Activated CD4-positive, alpha-beta T cell treated with anti-CD3 and anti-CD28 coated beads for 48 hours (primary cell): ENCODE data around the gene PRSS22.
A peak's percentile ranks its signal among the peaks of the same experiment; 100 is the strongest.

Experiments
- DNase-seq: peaks from one replicate; pipeline ENCODE4 v3.0.0-alpha.2; 2020

PRSS22 gene

DNA sequence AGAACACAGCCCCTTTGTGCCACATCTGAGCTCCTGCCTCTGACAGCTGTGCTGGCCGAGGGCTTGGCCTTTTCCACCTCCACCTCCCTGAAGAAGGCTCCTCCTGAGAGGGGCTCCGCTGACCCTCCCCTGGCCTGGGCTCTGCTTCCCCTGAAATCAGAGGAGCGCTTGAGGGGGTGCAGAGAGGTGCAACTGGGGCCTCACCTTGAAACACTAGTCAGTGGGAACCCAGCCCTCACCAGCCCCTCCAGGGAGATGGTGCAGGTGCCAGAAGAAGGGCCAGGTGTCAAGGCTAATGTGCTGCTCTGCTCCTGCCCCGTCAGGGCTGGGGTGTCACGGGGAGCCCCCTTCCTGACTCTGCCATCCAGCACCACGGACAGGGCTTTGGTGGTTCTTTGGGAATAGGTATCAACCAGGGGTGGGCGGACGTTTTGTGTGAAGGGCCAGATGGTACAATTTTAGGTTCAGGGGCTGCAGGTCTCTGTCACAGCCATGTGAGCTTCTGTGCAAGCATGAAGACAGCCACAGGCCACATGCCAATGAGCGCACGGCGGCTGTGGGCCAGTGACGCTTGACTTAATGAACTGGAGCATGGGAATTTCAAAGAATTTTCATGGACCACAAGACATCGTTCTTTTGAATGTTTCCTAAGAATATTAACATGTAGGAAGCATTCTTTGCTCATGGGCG is 30.0 kb downstream of the PRSS22 start:
- no peak for DNase-seq

DNA sequence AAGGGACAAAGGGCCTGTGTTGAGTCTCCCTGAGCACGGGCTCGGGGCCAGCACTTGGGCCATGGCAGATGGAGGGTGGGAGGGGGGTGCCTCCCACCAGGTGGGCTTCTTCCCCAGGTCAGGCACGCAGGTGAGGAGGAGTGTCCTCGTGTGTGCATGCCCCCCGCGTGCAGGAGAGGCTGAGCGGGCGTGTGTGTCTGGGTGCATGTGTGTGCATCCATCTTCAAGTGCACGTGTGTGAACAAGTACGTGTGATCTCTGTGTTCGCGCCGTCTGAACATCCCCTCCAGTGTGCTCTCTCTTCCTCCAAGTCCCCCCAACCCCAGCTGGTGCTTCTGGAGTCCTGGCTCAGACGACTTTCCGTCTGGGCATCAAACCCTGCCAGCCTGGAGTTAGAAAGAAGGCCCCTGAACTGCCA is 30.6 kb downstream of the PRSS22 start:
- DNase-seq = no peak

DNA sequence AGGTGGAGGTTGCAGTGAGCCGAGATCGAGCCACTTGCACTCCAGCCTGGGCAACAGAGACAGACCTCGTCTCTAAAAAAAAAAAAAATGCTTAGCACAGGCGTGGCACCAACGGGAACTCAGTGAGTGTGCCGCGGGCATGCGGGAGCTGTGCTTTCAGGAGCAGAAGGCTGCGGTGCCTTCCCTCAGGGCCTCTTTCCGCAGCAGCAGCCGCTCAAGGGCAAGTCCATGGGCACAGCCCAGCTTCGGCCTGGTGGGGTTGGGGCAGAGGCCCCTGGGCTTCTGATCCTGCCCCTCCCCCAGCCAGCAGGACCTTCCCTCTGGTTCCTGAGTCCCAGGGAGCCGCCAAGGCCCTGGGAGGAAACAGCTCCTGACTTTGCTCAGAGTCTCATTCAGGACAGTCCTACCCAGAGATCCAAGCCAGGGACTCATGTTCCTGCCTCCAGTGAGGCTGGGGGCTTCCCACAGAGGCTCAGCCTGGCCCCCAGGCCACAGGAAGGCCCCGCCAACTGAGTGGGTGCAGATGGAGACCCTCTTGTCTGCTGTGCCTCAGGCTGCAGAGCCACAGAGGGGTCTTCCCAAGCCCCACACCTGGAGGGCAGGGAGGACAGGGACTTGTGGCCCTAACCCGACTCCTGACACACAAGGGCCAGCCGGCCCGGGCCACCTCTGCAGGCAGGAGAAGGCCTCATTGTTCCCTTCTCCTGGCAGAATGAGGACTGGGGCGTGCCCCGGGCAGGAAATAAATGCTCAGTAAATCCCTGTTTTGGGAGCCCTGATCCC is 31.2 kb downstream of the PRSS22 start:
- DNase-seq = no peak

DNA sequence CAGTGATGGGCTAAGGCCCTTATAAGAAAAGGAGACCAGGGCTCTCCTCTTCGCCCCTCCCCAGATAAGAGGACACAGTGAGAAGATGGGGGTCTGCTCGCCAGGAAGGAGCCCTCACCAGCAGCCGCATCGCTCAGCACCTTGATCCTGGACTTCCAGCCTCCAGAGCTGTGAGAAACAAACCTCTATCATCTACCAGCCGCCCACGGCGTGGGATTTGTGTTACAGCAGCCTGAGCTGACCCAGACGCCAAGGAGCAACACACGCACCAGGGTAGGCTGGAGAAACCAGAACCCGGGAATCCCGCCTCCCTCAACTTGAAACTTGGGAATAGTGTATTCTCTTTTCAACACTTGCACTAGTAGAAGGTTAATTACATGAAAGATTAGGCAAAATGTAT is 32.1 kb downstream of the PRSS22 start:
- DNase-seq = no peak

DNA sequence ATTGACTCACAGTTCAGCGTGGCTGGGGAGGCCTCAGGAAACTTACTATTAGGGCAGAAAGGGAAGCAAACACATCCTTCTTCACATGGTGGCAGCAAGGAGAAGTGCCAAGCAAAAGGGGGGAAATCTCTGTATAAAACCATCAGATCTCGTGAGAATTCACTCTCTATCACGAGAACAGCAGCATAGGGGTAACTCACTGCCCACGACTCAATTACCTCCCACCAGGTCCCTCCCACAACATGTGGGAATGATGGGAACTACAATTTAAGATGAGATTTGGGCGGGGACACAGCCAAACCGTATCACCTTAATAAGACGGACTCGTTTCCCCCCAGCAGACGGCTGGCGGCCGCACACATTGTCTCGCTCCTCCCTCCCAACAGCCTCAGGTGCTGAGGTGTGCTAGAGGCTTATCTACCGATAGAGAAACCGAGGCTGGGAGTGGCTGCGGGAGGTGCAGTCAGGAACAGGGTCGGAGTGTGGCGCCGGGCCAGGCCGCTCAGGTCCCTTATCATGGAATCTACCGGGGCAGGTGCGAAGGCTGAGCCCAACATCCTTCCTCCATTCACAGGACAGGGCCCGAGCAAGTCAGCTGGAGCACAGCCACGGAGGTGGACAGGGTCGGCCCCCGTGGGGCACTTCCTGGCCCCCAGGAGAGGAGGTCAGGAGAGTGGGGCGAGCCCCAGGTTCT is 32.8 kb downstream of the PRSS22 start:
- no peak for DNase-seq

DNA sequence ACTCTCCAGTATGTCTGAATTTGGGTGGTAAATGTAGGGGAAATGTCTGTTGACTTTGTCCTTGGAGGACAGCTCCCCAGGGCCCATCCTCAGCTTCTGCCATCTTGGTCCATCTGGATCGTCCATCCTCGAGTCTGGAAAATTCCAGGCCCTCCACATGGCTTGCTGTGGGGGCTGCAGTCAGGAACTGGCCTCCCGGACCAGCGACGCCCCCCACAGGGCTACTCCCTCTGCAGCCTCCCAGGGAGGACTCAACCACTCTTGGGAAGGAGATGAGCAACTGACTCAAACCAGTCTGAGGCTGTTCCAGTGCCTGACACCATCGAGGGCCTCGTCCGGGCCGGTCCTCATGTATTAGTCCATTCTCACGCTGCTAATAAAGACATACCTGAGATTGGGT is 33.3 kb downstream of the PRSS22 start:
- no peak for DNase-seq

DNA sequence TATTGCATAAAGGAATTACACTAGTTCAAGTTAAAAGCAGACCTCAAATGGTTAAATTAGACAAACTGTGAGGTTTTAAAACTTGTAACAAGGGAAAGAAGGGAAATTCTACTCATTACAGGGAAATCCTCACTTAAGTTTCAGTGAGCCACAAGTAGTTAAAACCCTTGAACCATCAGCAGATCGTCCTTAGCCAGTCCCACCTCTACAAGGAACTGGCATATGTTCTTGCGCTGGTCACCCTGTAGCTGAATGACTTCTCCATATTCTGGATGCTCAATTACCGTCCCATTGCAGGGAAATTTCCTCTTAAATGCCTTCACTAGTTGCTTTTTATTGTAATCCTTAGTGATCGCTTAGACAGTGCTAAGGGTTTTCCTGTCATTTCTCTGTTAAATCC is 35.5 kb downstream of the PRSS22 start:
- no peak for DNase-seq

DNA sequence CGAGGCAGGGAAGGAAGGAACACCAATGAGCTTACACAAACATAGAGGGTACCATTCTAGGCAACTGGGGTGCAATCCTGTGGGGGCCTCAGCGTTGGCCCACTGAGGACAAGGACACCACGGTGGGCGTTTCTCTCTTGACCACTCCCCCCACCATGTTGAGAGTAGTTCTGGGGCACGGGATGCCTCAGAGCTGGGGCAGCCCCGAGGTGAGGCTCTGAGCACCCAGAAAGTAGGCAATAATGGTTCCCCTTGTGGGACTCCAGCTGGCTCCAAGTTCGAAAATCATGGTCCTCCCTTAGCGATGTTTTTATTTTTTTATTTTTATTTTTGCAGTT is 35.8 kb downstream of the PRSS22 start:
- no peak for DNase-seq

DNA sequence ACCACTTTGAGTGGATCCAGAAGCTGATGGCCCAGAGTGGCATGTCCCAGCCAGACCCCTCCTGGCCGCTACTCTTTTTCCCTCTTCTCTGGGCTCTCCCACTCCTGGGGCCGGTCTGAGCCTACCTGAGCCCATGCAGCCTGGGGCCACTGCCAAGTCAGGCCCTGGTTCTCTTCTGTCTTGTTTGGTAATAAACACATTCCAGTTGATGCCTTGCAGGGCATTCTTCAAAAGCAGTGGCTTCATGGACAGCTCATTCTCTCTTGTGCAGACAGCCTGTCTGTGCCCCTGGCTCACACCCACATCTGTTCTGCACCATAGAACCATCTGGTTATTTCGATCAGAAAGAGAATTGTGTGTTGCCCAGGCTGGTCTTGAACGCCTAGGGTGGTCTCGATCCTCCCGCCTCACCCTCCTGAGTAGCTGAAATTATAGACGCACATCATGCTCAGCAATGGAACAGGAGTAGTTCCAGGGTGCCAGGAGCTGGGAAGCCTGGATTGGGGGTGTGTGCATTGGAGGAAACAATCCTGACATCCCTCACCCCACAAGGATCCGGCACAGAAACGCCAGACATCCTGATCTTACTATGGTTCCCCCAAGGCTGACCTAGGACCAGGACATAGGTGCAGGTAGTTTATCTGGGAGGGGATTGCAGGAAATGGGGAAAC is 36.3 kb downstream of the PRSS22 start:
- DNase-seq = no peak

DNA sequence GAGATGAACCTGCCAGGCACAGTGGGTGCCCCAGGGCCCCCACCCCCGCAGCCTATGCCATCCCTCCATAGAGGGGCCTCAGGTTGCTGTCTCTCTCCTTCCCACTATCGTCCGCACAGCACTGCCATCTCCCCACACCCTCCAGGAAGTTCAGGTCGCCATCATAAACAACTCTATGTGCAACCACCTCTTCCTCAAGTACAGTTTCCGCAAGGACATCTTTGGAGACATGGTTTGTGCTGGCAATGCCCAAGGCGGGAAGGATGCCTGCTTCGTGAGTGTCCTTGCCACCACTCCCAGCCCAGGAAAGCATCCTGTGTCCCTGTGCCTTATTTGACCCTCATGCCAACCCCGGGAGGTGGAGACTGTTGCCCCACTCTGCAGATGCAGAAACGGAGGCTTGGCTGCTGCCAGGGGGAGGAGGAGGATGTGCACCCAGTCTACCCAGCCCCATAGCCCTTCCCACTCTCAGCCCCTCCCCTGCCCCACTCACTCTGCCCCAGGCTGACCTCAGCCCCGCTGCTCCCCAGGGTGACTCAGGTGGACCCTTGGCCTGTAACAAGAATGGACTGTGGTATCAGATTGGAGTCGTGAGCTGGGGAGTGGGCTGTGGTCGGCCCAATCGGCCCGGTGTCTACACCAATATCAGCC is 37.0 kb downstream of the PRSS22 start:
- DNase-seq = no peak

DNA sequence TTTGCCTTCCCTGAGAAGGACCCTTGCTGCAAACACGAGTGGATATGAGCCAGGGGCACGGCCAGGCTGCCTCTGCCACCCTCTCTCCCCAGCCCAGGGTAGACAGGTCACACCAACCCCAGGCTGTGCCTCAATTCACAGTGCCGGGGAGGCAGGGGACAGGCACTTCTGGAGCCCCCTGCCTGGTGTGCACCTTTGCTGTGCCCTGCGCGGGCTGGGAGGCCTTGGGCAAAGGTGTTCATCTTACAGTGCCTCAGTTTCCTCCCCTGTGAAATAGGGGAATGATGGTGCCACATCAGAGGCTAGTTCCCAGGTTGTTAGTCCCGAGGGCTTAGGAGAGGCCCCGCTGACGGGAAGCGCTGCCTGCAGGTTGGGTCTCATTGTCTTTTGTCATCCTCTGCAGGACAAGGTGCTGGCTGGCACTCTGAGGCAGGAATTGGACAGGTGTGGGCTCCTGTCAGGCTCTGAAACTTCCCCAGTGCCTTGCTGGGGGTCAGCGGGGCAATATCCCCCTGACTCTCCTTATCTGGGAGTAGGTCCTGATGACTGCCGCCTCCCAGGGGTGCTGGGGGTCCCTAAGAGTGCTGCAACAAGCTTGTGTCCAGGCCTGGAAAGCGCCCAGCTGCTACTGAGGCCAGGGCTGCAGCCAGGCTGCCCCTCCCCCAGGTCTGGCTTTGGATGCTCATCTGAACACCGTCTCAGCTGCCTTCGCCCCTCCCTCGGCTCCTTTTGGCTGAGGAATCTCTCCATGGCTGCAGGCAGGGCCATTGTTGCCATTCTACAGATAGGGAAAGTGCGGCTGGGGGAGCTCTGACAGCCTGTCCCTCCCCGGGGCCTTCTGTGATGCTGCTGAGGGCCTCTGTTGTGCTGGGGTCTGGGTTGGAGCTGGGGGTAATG is 37.8 kb downstream of the PRSS22 start:
- DNase-seq = no peak

DNA sequence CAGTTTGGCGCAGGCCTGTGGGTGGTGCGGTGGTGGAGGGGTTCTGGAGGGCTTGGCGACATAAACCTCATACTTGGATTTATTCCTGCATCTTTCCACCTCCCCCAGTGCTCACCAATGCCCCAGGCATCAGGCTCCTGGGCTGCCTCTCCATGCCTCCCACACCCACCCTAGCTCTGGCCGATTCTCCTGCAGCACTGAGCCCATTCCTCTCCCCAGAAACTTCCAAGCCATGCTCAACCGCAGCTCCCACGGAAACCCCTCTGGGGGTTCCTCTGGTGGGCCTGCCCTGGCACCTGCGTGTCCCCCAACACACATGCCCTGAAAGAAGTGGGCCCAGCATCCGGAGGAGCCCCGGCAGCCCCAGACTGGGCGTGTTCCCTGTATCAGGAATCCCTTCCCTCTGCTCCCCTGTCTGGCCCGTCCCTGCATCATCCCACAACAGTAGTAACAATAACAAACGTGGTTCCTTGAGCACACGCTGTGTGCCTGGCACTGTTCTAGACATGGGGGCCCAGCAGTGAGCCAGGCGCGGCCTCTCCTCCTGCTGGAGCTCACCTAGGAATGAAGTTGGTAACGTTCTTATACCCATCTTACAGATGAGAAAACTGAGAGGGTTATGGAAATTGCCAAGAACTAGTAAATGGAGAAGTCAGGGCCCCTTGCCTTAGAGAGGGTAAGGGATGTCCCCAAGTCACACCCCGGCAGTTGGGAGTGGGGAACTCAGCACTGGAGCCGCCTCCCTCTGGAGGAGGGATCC is 38.6 kb downstream of the PRSS22 start:
- DNase-seq = no peak

DNA sequence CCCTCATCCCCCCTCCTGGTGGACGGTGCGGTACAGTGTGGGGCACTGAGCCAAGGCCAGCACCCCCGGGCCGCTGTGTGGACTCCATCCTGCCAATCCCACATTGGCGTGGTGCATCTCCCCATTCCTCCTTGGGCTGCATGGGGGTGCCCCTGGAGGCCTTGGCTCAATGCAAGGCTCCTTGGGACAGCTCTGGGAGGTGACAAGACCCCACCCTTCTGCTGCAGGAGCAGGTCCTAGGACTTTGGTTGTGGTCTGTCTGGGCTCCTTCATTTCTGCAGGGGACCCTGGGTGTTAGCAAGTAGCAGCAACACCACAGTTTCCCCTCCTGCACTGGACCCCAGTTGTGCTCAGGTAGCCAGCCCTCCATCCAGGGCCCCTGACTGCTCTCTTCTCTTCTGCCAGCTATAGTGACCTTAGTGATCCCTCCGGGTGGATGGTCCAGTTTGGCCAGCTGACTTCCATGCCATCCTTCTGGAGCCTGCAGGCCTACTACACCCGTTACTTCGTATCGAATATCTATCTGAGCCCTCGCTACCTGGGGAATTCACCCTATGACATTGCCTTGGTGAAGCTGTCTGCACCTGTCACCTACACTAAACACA is 39.6 kb downstream of the PRSS22 start:
- DNase-seq = no peak

DNA sequence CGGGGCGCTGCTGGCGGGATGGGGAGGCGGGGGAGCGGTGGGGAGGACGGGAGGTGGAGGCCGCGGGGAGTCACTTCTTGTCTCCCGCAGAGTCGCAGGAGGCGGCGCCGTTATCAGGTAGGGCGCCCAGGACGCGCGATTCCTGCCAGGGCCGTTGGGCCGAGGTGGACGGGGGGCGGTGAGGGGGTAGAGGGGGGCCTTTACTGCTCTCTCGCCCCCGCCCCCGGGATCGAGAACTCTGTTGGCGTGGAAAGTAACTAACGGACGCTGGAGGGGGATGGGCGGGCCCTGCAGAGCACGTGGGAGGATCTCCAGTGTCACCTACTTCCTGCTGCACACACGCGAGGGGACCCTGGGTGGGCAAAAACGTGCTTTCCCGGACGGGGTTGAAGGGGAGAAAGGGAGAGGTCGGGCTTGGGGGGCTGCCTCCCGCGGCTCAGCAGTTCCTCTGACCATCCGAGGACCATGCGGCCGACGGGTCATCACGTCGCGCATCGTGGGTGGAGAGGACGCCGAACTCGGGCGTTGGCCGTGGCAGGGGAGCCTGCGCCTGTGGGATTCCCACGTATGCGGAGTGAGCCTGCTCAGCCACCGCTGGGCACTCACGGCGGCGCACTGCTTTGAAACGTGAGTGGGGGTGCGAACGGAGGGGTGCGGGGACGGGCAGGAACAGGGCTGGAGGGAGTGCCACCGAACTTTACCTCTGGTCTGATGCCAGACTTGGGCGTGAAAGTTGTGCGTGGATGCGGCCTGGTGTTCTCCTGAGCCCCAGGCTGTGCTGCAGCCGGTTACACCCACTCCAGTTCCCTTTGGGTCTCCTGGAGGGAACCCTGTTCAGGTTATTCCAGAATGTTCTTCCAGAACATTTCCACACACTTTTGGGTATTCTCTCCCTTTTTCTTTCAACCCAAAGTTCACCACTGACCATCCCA is 40.4 kb downstream of the PRSS22 start:
- no peak for DNase-seq

DNA sequence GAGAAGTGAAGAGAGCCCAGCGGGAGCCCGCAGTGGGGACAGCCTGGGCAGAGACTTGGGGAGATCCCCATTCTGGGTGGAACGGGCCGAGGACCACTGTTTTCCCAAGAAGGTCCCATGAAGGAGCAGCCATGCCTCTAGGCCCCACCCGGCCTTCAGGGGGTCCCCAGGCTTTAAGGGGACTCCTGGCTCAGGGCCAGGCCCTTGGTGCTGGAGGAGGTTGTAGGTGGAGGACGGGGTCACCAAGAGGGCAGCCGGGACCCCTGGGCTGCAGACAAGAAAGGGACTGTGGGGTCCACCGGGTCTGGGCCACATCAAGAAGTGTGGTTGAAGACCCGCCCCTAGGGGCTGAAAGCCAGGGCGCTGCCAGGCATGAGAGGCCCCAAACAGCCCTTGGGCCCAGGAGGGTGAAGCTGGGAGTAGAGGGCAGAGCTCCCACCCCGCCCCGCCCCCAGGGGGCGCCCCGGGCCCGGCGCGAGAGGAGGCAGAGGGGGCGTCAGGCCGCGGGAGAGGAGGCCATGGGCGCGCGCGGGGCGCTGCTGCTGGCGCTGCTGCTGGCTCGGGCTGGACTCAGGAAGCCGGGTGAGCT is 41.1 kb downstream of the PRSS22 start, which contains the start of gene PRSS21:
Gene PRSS21, plus strand, starts transcription at position 487 of the 589 bp plus-strand sequence. Its CDS starts 32 bp downstream, at position 519.
- DNase-seq = peak; percentile 58

DNA sequence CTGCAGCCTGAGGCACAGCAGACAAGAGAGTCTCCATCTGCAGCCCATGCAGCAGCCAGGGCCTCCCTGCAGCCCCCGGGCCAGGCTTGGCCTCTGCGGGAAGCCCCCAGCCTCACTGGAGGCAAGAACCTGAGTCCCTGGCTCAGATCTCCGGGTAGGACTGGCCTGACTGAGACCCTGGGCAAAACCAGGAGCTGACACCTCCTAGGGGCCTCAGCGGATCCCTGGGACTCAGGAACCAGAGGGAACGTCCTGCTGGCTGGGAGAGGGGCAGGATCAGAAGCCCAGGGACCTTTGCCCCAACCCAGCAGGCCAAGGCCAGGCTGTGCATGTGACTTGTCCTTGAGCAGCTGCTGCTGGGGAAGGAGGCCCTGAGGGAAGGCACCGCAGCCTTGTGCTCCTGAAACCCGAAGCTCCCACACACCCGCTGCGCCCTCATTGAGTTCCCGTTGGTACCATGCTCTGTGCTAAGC is 42.6 kb downstream of the PRSS22 start:
- DNase-seq = no peak

DNA sequence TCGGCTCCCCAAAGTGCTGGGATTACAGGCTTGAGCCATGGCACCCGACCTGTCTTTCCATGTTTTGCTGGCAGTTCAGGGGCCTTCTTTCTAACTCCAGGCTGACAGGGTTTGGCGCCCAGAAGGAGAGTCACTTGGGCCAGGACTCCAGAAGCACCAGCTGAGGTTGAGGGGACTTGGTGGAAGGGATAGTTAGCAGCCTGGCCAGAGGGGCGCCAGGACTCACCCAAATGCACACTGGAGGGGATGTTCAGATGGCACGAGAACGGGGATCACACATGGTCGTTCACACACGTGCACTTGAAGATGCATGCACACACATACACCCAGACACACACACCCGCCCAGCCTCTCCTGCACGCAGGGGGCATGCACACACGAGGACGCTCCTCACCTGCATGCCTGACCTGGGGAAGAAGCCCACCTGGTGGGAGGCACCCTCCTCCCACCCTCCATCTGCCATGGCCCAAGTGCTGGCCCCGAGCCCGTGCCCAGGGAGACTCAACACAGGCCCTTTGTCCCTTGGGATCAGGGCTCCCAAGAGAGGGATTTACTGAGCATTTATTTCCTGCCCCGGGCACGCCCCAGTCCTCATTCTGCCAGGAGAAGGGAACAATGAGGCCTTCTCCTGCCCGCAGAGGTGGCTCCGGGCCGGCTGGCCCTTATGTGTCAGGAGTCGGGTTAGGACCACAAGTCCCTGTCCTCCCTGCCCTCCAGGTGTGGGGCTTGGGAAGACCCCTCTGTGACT is 43.2 kb downstream of the PRSS22 start:
- no peak for DNase-seq

DNA sequence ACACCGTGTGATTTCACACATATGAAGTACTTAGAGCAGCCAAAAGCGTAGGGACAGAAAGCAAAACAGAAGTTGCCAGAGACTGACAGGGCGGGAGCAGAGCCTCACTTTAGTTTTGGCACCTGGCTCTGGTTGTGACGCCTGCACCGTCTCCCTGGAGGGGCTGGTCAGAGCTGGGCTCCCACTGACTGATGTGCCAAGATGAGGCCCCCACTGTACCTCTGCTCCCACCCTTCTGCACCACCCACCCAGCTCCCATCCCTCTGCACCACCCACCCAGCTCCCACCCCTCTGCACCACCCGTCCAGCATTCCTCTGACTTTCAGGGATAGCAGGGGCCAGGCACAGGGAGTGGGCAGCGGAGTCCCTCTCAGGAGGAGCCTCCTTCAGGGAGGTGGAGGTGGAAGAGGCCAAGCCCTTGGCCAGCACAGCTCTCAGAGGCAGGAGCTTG is 44.2 kb downstream of the PRSS22 start:
- no peak for DNase-seq
